Testis (tissue), 2 donors: ENCODE measurements around the gene C6orf89.

Experiments
- CTCF ChIP-seq, 3 experiments: fragments of 450-650 bp in 2 of 3; fragments of 200-600 bp in 1 of 3; sonication (generic) in 1 of 3; IDR thresholded peaks; one replicate each; pipeline ENCODE4 v1.5.1; 2016 to 2019; ENCODE audit warnings: antibody characterized with exemption in 3 of 3, mild to moderate bottlenecking in 2 of 3, moderate library complexity in 1 of 3
- POLR2A ChIP-seq: fragments of 450-650 bp; IDR thresholded peaks from one replicate; pipeline ENCODE4 v1.6.1; 2017; ENCODE audit warnings: antibody characterized with exemption, mild to moderate bottlenecking, moderate library complexity

DNA sequence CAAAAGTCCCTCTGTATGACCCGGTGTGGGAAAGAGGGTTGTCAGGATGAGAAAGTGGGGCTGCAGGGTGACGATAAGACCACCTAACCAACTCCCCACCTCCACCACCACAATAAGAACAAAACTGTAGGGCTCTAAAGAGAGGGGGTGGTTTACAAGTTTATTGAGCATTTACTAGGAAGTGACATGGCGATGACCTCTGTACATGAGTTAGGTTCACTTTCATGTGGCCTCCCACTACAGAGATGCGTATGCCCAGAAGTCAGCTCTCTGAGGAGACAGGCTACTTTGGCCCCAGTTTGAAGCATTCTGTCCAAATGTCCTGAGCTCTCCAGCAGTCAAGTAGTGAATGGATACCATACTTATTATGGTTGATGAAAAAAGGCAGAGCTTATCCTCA is 40.1 kb downstream of the C6orf89 start:
- no peak for TF ChIP-seq CTCF (IDR thresholded peaks at IDR 0.05)
- TF ChIP-seq POLR2A: no peak
